NCI-H1092 (cell line): ENCODE data around the gene RFFL.
"Not testable (repeated sequence)": the region's sequence is repeated elsewhere in the genome, so short reads cannot be mapped to it uniquely, and the experiment has no call there.

ENCODE experiments used
- DNase-seq: peaks from one replicate; lab custom pipeline; 2025; lab: John Stamatoyannopoulos, UW

The RFFL gene

GRCh38 chr17:35063514-35064223 lies at the start of gene RFFL:
Gene RFFL (minus strand): TSS chr17:35063707. CDS start chr17:35026553, 37,154 bp downstream.
- peak; percentile 8 for DNase-seq

GRCh38 chr17:35110791-35111190 lies 47.3 kb upstream of the RFFL start:
- not testable (repeated sequence) for DNase-seq

- DNase-seq = no peak
Measured at GRCh38 chr17:35104844-35105450, 41.4 kb upstream of the RFFL start.

- DNase-seq = no peak
Measured at GRCh38 chr17:35103271-35103670, 39.8 kb upstream of the RFFL start.

- DNase-seq = no peak
Measured at GRCh38 chr17:35101725-35102124, 38.2 kb upstream of the RFFL start.

- no peak for DNase-seq
Measured at GRCh38 chr17:35101036-35101435, 37.5 kb upstream of the RFFL start.

GRCh38 chr17:35099908-35100307 lies 36.4 kb upstream of the RFFL start:
- DNase-seq = no peak

GRCh38 chr17:35097776-35098175 lies 34.3 kb upstream of the RFFL start:
- DNase-seq = no peak

- no peak for DNase-seq
Measured at GRCh38 chr17:35095741-35096140, 32.2 kb upstream of the RFFL start.

- no peak for DNase-seq
Measured at GRCh38 chr17:35094902-35095301, 31.4 kb upstream of the RFFL start.

GRCh38 chr17:35090707-35091106 lies 27.2 kb upstream of the RFFL start:
- DNase-seq = not testable (repeated sequence)

- DNase-seq = no peak
Measured at GRCh38 chr17:35089586-35090296, 26.2 kb upstream of the RFFL start.

- peak; percentile 65 for DNase-seq
Measured at GRCh38 chr17:35088881-35089585, 25.5 kb upstream of the RFFL start.

GRCh38 chr17:35088356-35088880 lies 24.9 kb upstream of the RFFL start:
- no peak for DNase-seq

- no peak for DNase-seq
Measured at GRCh38 chr17:35087731-35088355, 24.3 kb upstream of the RFFL start.

GRCh38 chr17:35086931-35087573 lies 23.5 kb upstream of the RFFL start:
- no peak for DNase-seq

GRCh38 chr17:35086164-35086563 lies 22.7 kb upstream of the RFFL start:
- no peak for DNase-seq

- no peak for DNase-seq
Measured at GRCh38 chr17:35084987-35085386, 21.5 kb upstream of the RFFL start.

GRCh38 chr17:35083071-35083470 lies 19.6 kb upstream of the RFFL start:
- DNase-seq = no peak

GRCh38 chr17:35082073-35082657 lies 18.7 kb upstream of the RFFL start:
- DNase-seq = peak; percentile 44

GRCh38 chr17:35081638-35082037 lies 18.1 kb upstream of the RFFL start:
- no peak for DNase-seq
